ENCODE results near the gene SPIC.

The SPIC gene

DNA sequence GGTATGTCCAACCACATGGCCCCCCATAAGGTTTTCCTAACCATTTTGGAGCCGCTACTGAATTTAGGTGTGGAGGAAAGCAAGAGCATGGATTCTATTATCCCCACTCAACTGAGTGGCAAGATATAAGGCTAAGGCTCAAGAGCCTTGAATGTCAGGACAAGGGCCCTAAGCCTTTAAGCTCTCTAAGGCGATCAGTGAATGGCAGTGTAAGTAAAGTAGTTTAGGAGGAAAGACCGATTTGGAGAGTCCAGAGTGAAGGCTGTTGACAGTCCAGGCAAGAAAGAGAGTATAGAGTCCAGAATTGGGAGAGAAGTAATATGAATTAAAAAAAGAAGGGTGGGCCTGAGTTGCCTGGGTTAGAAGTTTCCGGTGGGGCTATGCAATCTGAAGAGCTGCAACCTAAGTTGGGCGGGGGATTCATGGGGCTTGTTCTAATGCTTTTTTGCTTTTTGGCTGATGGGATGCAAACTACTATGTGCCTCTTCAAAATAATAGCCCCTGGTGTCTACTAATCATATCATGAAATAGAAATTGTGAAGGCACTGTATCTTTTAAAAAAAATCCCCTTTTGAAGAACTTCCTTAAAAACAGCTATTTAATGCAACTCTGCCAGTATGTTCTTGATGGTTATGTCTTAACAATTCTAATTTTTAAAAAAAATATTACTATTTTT lies at the start of gene SPIC:
SPIC (plus strand) TSS at position 626 of the 676 bp plus-strand sequence. CDS start 1,569 bp downstream, outside the sequence.
- TF ChIP-seq, protein P1, sequence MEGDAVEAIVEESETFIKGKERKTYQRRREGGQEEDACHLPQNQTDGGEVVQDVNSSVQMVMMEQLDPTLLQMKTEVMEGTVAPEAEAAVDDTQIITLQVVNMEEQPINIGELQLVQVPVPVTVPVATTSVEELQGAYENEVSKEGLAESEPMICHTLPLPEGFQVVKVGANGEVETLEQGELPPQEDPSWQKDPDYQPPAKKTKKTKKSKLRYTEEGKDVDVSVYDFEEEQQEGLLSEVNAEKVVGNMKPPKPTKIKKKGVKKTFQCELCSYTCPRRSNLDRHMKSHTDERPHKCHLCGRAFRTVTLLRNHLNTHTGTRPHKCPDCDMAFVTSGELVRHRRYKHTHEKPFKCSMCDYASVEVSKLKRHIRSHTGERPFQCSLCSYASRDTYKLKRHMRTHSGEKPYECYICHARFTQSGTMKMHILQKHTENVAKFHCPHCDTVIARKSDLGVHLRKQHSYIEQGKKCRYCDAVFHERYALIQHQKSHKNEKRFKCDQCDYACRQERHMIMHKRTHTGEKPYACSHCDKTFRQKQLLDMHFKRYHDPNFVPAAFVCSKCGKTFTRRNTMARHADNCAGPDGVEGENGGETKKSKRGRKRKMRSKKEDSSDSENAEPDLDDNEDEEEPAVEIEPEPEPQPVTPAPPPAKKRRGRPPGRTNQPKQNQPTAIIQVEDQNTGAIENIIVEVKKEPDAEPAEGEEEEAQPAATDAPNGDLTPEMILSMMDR (conservative IDR thresholded peaks at IDR 0.05; ENCODE audit: low read depth) = no peak
- ChIA-PET CTCF (interaction anchor here (0.7 kb wide), 1 partner anchor 1010 kb away, joined by 4 read pairs; no protein-coding TSS in a partner anchor), POLR2A (ENCODE audit: low non-redundant PET) (no interaction called here)
- H3K27ac ChIP-seq = no peak within 1 kb of the TSS
- DNase-seq (ENCODE audit: low spot score) = no peak

DNA sequence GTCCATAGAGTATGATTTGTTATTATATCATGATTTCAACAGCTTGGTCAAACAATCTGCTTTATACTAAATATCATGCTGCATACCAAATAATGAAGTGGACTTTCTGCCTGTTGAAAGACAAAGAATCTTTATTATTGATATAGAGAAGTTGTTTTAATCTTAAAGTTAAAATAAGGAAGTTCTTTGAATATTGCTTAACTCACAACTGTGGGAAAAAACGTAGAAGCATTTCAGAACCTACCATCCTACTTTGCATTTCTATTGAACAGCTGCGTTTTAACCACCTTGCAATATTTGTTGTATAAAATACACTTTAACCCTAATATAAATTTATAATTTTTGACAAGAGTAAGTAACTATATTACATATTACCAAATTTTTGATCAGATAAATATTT lies 44.7 kb upstream of the SPIC start:
- CTCF ChIA-PET = interaction anchor here (0.5 to 0.8 kb wide), 2 partner anchors 16 to 345 kb away, joined by 3 read pairs; no protein-coding TSS in a partner anchor
- POLR2A ChIA-PET (ENCODE audit: low non-redundant PET) = no interaction called here
- TF ChIP-seq, protein P1 (conservative IDR thresholded peaks at IDR 0.05; ENCODE audit: low read depth) = no peak
- no peak for DNase-seq (ENCODE audit: low spot score)
- H3K27ac ChIP-seq = no peak overlapping the region

DNA sequence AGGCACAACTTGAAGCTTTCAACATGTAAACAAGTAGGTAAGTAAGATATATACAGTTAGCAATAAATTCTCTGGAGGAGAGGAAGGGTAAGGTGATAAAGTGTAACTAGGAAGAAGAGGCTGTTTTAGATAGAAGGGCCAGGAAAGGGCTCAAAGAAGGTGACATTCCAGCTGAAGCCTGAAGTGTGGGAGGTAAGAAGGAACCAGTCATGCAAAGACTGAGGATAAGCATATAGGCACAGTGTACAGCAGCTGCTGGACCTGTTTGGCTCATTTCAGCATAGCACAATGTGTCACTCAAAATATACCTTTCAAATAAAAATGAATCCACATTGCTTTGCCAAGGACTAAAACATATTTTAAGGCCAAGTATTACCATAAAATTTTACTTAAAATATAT lies 39.0 kb upstream of the SPIC start:
- DNase-seq (ENCODE audit: low spot score) = no peak
- CTCF ChIA-PET = no interaction called here
- H3K27ac ChIP-seq = no peak overlapping the region
- TF ChIP-seq, protein P1 (conservative IDR thresholded peaks at IDR 0.05; ENCODE audit: low read depth) = no peak
- POLR2A ChIA-PET (ENCODE audit: low non-redundant PET) = no interaction called here

DNA sequence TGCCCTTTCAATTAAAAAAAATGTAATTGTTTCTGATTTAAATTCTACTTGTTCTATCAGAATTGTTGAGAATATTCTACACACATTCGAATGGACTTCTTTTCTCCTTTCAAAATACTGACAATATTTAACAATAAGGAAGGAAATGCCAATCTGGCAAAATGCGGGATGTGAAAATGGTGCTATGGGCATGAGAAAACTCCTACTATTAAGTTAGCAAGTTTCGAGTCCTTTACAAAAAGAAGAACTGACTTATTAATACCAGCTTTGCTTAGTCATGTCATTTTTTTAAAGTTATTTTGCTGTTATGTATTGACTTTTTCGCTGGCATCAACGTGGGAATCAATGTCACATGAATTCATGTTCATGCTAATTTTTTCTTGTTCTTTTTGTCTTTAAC lies 35.9 kb upstream of the SPIC start:
- POLR2A ChIA-PET (ENCODE audit: low non-redundant PET) = no interaction called here
- no peak overlapping the region for H3K27ac ChIP-seq
- TF ChIP-seq, protein P1 (conservative IDR thresholded peaks at IDR 0.05; ENCODE audit: low read depth) = no peak
- CTCF ChIA-PET = interaction anchor here (0.6 kb wide), 1 partner anchor 21 kb away, joined by 3 read pairs; no protein-coding TSS in a partner anchor
- DNase-seq (ENCODE audit: low spot score) = no peak

DNA sequence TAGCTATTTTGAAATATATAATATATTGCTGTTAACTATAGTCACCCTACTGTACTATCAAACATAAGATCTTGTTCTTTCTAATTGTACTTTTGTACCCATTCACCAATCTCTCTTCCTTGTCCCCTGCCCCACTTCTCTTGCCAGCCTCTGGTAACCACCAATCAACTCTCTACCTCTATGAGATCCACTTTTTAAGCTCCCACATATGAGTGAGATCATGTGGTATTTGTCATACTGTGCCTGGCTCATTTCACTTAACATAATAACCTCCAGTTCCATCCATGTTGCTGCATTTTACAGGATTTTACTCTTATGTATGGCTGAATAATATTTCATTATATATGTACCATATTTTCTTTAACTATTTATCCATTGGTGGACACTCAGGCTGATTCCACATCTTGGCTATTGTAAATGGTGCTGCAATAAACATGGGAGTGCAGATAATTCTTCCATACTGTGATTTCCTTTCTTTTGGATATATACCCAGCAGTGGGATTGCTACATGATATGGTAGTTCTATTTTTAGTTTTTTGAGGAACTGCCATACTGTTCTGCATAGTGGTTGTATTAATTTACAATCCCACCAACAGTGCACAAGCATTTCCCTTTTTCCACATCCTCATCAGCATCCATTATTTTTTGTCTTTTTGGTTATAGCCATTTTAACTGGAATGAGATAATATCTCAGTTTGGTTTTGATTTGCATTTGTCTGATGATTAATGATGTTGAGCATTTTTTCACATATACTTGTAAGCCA lies 33.5 kb upstream of the SPIC start:
- ChIA-PET CTCF (interaction anchor here (0.7 kb wide), 1 partner anchor 1861 kb away, joined by 3 read pairs; no protein-coding TSS in a partner anchor), POLR2A (ENCODE audit: low non-redundant PET) (no interaction called here)
- H3K27ac ChIP-seq = no peak overlapping the region
- DNase-seq (ENCODE audit: low spot score) = no peak
- TF ChIP-seq, protein P1 (conservative IDR thresholded peaks at IDR 0.05; ENCODE audit: low read depth) = no peak

DNA sequence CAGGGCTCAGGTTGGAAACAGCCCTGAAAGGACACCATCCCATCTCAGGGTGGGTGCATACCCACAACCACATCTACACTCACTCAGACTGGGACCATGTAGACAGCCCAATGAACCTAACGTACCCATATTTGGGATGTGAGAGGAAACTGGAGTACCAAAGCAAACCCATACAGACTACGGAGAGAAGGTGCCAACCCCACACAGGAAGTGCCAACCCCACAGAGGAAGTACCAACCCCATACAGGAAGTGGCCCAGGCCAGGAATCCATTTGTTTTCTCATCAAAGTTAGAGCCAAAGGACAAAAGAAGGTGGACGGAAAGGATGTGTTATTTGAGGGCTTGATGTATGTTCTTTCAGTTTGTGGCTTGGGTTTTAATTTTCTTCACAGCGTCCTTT lies 19.5 kb upstream of the SPIC start:
- POLR2A ChIA-PET (ENCODE audit: low non-redundant PET) = no interaction called here
- H3K27ac ChIP-seq = no peak overlapping the region
- DNase-seq (ENCODE audit: low spot score) = no peak
- TF ChIP-seq, protein P1 (conservative IDR thresholded peaks at IDR 0.05; ENCODE audit: low read depth) = no peak
- CTCF ChIA-PET = no interaction called here
